Right forelimb (tissue), 1 donor: ENCODE data around the gene CXXC5.
A peak's percentile ranks its signal among the peaks of the same experiment; 100 is the strongest.

Experiments
- DNase-seq: peaks from one replicate; pipeline ENCODE4 v3.0.0-alpha.2; 2018

CXXC5 gene

DNA sequence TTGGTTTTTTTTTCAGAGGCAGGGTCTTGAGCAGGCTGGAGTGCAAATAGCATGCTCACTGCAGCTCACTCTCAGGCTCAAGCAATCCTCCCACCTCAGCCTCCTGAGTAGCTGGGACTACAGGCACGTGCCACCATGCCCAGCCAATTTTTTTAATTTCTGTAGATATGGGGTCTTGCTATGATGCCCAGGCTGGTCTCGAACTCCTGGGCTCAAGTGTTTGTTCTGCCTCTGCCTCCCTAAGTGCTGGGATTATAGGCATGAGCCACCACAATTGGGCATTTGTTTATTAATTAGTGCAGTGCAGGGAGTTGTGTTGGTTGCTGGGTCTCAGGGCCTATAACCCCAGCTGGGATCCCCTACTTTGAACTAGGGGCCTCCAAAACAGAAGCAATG is 47.0 kb downstream of the CXXC5 start:
- DNase-seq: no peak

- DNase-seq: no peak
Measured at GRCh38 chr5:139696167-139696893, 48.2 kb downstream of the CXXC5 start.

DNA sequence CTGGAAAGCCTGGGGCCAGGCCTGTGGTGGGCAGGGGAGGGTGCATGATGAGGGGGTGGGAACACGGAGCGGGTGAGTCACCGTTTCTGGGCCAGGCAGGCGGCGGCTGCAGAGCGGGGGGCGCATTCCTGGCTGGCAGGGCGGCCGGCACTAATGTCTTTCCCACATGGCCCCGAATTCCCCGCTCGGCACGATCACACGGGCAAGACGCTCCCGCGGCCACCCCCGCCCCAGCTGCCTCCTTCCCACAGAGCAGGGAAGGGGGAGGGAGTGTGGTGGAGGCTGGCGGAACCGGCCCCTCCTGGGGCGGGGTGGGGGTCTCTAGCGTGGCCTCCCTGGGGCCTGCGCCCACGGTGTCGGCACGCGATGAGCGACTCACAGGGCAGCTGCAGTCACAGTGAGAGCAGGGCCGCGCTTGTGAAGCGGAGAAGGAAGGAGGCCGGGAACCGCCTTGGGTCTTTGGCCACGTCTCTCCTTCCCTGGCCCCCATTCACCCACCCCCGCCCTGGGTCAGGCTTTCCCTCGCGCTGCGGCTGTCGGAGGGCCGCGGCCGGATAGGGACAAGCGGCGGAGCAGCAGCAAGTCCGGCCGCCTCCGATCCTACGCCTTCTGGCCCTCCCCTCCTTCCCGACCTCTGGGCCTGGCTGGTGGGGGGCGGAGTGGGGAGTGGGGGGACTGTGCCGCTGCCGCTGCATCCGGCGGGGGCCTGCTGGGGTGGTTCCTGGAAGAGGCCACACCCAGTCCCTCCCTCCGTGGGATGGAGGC is 48.9 kb downstream of the CXXC5 start:
- peak; percentile 94 for DNase-seq

GRCh38 chr5:139698490-139699146 is 50.5 kb downstream of the CXXC5 start:
- peak; percentile 96 for DNase-seq

- DNase-seq: no peak
Measured at GRCh38 chr5:139699351-139699750, 51.2 kb downstream of the CXXC5 start.

- DNase-seq: no peak
Measured at GRCh38 chr5:139700711-139701055, 52.5 kb downstream of the CXXC5 start.

- no peak for DNase-seq
Measured at GRCh38 chr5:139701056-139701741, 53.0 kb downstream of the CXXC5 start.

DNA sequence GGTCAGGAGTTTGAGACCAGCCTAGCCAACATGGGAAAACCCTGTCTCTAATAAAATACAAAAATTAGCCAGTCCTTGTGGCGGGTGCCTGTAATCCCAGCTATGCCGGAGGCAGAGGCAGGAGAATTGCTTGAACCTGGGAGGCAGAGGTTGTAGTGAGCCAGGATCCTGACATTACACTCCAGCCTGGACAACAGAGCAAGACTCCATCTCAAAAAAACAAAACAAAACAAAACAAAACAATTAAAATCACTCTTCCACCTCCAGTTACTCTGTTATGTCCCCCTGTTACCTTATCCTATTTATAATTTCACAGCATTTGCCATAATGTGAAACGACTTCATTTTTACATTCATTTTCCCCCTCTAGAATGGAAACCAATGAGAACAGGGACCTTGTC is 54.4 kb downstream of the CXXC5 start:
- DNase-seq: no peak

DNA sequence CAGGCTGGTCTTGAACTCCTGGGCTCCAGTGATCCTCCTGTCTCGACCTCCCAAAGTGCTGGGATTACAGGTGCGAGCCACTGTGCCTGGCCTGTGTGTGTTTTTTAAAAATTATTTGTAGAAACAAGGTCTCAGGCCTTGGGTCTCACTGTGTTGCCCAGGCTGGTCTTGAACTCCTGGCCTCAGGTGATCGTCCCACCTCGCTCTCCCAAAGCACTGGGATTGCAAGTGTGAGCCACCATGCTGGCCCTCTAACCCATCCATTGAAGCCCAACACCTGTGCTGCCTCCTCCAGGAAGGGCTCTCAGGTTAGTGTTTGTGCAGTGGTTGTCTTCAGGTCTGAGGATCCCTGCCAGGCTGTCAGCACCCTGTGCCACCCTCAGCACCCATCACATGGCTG is 56.6 kb downstream of the CXXC5 start:
- DNase-seq: no peak

DNA sequence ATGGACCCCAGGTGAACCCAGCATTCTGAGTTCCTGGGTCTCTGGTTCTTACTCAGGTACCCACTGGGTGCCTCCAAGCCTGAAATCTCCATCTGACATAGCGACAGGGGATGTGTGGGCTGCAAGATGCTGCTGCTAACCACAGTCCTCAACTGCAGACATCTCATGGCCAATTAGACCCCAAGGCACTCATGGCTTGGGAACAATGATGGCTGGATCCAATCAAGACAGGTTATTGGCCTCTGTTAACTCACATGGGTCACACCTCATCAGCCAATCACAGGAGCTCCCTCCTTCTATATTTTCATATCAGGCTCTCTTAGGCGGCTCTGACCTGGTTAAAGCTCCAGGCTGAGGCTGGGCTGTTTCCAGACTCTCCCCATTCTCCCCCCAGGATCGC is 57.0 kb downstream of the CXXC5 start:
- no peak for DNase-seq

- DNase-seq: no peak
Measured at GRCh38 chr5:139705655-139706587, 57.8 kb downstream of the CXXC5 start.

- no peak for DNase-seq
Measured at GRCh38 chr5:139707445-139708003, 59.4 kb downstream of the CXXC5 start.

DNA sequence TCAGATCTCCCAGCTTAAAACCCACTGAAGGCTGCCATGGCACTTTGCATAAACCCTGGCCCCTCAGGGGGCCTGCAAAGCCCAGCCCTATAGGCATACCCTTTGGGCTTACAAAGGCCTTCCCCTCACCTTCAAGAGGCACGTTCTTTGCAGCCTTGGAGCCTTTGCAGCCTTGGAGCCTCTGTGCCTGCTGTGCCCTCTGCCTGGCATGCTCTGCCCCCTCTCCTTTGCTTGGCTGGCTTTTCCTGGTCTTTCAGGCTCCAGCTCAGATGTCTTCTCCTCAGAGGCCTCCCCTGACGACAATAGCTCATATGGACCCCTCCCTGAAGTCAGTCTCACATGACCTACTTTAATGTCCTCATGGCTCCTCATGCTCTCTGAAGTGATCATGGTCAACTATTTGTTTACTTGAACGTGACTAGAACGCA is 60.3 kb downstream of the CXXC5 start:
- DNase-seq: no peak

DNA sequence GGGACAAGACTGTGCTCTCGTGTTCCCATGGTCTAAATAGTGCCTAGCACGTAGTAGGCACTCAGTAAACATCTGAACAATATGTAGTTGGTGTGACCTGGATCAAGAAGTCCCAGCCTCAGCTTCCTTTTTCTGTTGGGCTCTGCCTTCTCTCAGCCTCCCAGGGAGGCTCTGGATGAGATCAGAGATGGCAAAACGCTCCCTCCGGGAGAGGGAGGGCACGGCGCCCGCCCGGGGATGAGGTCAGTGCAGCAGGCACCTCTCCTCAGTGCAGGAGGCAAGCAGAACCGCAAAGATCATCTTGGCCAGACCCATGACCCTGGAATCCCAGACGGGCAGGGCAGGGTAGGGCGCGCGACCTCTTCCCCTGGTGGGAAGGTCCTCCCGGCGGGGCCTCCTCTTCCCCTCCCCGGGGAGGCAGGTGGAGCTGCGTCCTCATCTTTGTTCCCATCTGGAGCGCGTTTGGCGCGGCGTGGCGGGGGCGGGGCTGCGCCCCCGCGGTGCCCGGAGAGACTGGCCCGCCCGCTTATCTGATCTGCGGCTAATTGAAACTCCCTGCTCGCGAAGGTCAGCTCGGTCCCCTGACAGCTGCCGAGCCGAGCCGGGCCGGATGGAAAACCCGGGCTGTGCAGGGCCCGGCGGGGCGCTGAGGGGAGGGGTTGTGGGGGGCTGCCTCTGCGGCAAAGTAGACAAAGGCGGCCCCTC is 60.9 kb downstream of the CXXC5 start:
- DNase-seq: no peak

DNA sequence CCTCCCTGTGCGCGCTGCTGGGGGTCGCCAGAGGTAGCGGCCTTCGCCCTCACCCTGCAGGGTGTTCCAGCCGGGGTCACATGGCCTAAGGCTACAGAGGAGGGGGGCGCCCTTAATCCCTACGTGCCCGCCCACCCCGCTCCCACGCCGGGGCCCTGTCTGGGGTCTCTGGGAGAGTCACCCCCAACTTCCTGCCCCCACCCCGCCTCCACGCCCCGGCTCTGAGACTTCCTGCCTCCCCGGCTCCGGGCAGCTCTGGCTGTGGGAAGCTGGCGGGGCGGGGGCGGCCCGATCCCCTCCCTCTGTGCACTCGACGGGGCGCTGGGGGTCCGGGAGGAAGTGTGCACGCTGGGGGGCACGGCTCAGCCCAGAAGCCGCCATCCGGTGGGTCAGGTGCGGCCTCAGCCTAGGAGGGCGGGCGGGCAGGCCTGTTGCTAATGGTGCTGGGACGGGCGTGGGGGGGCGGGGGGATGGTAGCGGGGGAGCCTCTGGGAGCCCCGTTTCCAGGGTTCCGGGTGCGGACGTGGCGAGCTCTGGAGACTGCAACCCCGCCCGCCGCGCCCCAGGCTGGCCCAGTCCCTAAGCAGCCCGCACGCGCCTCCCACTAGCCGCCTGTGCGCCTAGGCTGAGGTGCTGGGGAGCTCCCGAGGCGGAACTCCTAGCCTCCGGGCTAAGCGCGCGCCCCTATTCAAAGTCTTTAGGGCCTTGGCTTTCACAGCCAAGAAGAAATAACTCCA is 61.6 kb downstream of the CXXC5 start:
- DNase-seq: no peak

DNA sequence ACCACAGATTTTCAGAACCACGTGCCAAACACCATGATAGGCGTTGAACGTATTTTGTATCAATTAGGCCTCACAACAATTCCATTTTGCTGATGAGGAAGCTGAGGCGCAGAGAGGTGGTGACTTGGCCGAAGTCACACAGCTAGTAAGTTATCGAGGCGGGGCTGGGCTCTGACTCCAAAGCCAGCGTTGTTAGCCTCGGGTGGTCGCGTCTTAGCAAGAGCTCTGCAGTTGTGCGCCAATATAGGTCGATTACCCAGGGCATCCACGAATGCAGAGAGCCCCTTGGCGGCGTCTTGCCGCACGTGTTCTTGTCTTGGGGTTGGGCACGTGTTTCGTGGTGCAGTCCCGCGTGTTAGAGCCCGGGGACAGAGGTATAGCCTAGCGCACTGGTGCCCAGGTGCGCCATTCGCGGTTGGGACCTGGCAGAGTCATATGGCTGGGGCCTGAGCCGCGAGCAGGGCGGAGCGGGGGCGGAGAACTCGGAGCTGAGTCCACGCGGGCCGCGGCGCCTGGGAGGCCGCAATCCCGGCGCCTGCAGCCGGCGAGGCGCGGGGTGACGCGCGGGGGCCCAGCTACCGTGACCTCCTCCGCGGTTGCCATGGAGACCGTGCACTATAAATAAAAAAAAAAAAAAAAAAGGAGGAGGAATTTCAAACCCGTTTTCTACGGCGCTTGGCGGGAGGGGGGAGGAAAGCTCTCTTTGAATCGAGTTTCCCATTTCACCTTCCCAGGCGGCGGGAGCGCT is 62.3 kb downstream of the CXXC5 start:
- peak; percentile 77 for DNase-seq

- DNase-seq: peak; percentile 84
Measured at GRCh38 chr5:139711067-139711905, 63.1 kb downstream of the CXXC5 start.

- peak; percentile 72 for DNase-seq
Measured at GRCh38 chr5:139711906-139712224, 63.7 kb downstream of the CXXC5 start.

DNA sequence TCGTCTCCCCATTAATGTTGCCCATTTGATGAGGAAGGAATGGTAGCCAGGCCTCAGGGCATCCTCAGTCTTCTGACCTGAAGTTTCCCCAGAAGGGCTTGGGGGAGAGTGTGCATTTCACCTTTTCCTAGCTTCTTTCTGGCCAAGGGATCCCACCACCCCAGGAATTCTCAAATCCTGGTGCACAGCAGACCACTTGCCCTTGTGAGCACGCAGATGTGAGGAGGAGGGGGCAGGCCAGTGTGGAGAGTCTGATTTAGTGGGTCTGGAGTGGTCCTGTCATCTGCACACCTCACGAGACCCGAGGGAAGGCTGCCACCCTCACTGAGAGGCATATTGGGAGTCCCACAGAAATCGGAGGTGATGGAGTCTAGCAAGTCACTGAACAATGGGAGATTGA is 64.3 kb downstream of the CXXC5 start:
- no peak for DNase-seq
